Thyroid gland (tissue), 4 donors: ENCODE results near the gene ATP2C1.

Source experiments
- POLR2A ChIP-seq, 2 donors: fragments of 450-650 bp; IDR thresholded peaks; one replicate each; pipeline ENCODE4 v1.6.1; 2017; ENCODE audit warnings: antibody characterized with exemption in 2 of 2, mild to moderate bottlenecking in 2 of 2, moderate library complexity in 1 of 2
- TF ChIP-seq, protein P1 (sequence below), 6 experiments: fragments of 200-600 bp in 3 of 6; fragments of 450-650 bp in 3 of 6; sonication (generic) in 3 of 6; IDR thresholded peaks; one replicate each; pipeline ENCODE4 v1.5.1; 2016 to 2019; ENCODE audit warnings: antibody characterized with exemption in 6 of 6, mild to moderate bottlenecking in 2 of 6, inconsistent platforms in 1 of 6, moderate library complexity in 1 of 6

DNA sequence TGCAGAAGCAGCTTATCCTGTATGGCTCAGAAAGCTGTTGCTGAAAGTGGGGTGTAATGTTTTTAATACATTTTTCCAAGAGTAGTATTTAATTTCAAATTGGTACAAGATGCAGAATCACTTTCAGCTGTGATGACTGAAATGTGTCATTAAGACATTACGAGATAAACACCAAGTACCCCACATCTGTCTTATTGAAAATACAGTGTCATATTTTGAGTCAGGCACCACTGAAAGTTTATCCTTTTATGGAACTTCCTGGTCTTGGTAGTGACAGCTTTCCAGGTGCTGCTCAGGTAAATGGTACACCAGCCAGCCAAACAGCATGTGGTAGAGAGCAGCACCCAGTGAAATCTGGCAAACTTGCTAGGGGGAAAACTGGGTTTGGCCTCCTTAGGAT lies 115.8 kb downstream of the ATP2C1 start:
- TF ChIP-seq, protein P1, sequence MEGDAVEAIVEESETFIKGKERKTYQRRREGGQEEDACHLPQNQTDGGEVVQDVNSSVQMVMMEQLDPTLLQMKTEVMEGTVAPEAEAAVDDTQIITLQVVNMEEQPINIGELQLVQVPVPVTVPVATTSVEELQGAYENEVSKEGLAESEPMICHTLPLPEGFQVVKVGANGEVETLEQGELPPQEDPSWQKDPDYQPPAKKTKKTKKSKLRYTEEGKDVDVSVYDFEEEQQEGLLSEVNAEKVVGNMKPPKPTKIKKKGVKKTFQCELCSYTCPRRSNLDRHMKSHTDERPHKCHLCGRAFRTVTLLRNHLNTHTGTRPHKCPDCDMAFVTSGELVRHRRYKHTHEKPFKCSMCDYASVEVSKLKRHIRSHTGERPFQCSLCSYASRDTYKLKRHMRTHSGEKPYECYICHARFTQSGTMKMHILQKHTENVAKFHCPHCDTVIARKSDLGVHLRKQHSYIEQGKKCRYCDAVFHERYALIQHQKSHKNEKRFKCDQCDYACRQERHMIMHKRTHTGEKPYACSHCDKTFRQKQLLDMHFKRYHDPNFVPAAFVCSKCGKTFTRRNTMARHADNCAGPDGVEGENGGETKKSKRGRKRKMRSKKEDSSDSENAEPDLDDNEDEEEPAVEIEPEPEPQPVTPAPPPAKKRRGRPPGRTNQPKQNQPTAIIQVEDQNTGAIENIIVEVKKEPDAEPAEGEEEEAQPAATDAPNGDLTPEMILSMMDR (IDR thresholded peaks at IDR 0.05): no peak
- TF ChIP-seq POLR2A (IDR thresholded peaks at IDR 0.05): no peak
